Astrocyte (in vitro differentiated cells and primary cell): ENCODE results near the gene TNFRSF18. TPM values are rescaled to one million over a fixed set of nuclear protein-coding genes. Genes with fewer than 3 reads are reported as not detected.

Source experiments
- DNase-seq: peaks from one replicate; pipeline ENCODE4 v3.0.0-alpha.2; 2010; ENCODE audit warnings: low read depth
- FAIRE-seq: peaks from 2 replicates; lab custom pipeline; 2011; peaks lifted over from hg19 to GRCh38; lab: Jason Lieb, UNC
- H2AFZ ChIP-seq: 2 replicates; pipeline ENCODE4 v1.6.0; 2012; ENCODE audit warnings: low read depth, low read length, inconsistent platforms
- H3K27ac ChIP-seq: 2 replicates; pipeline ENCODE4 v1.5.1; 2011; ENCODE audit warnings: low read depth, low read length, inconsistent platforms
- H3K27me3 ChIP-seq: 2 replicates; pipeline ENCODE4 v1.6.0; 2011; ENCODE audit warnings: low read length, inconsistent platforms; ENCODE audit not compliant: insufficient read depth
- H3K36me3 ChIP-seq: 2 replicates; pipeline ENCODE4 v1.5.1; 2011; ENCODE audit warnings: low read length, inconsistent platforms; ENCODE audit not compliant: insufficient read depth
- H3K4me1 ChIP-seq: 2 replicates; pipeline ENCODE4 v1.5.1; 2011; ENCODE audit warnings: low read length, inconsistent platforms; ENCODE audit not compliant: insufficient read depth
- H3K4me2 ChIP-seq: 2 replicates; pipeline ENCODE4 v1.6.0; 2012; ENCODE audit warnings: low read length, inconsistent platforms
- H3K4me3 ChIP-seq: 2 replicates; pipeline ENCODE4 v1.5.1; 2011; ENCODE audit warnings: low read depth, mild to moderate bottlenecking, low read length, inconsistent platforms; ENCODE audit not compliant: insufficient read depth
- H3K79me2 ChIP-seq: 2 replicates; pipeline ENCODE4 v1.6.0; 2012; ENCODE audit warnings: mild to moderate bottlenecking, low read length, inconsistent platforms; ENCODE audit not compliant: insufficient read depth
- H3K9ac ChIP-seq: 2 replicates; pipeline ENCODE4 v1.6.0; 2012; ENCODE audit warnings: mild to moderate bottlenecking, low read length, inconsistent platforms
- H3K9me3 ChIP-seq: 2 replicates; pipeline ENCODE4 v1.5.1; 2012; ENCODE audit warnings: low read depth, mild to moderate bottlenecking, low read length, inconsistent platforms; ENCODE audit not compliant: insufficient read depth
- H4K20me1 ChIP-seq: 2 replicates; pipeline ENCODE4 v1.6.0; 2012; ENCODE audit warnings: low read length, inconsistent platforms; ENCODE audit not compliant: insufficient read depth
- H3K27ac Mint-ChIP-seq: one replicate; pipeline ENCODE4 v1.8.0; 2021; ENCODE audit warnings: mild to moderate bottlenecking, mixed read lengths; ENCODE audit not compliant: unreplicated experiment
- H3K27me3 Mint-ChIP-seq: one replicate; pipeline ENCODE4 v1.8.0; 2021; ENCODE audit warnings: low read depth, mixed read lengths; ENCODE audit not compliant: unreplicated experiment
- H3K36me3 Mint-ChIP-seq: one replicate; pipeline ENCODE4 v1.8.0; 2021; ENCODE audit warnings: low read depth, mixed read lengths; ENCODE audit not compliant: unreplicated experiment
- H3K4me1 Mint-ChIP-seq: one replicate; pipeline ENCODE4 v1.8.0; 2021; ENCODE audit warnings: low read depth, mixed read lengths; ENCODE audit not compliant: unreplicated experiment
- H3K4me3 Mint-ChIP-seq: one replicate; pipeline ENCODE4 v1.8.0; 2021; ENCODE audit warnings: mild to moderate bottlenecking, moderate library complexity, mixed read lengths; ENCODE audit not compliant: unreplicated experiment
- H3K9me3 Mint-ChIP-seq: one replicate; pipeline ENCODE4 v1.8.0; 2021; ENCODE audit warnings: mild to moderate bottlenecking, mixed read lengths; ENCODE audit not compliant: unreplicated experiment
- CTCF ChIP-seq: IDR thresholded peaks from 2 replicates; pipeline ENCODE4 v1.5.1; 2011; ENCODE audit warnings: low read depth, mild to moderate bottlenecking, inconsistent platforms, low read length, moderate library complexity; ENCODE audit not compliant: insufficient read depth
- EZH2 ChIP-seq: IDR thresholded peaks from 2 replicates; pipeline ENCODE4 v1.6.1; 2012; ENCODE audit warnings: mild to moderate bottlenecking, low read length, inconsistent platforms; ENCODE audit not compliant: insufficient read depth
- total RNA-seq: library from RNA; stranded (reverse); gene quantifications from 2 replicates; pipeline ENCODE4 v1.2.1, GENCODE V29; 2021

Gene TNFRSF18
- total RNA-seq, 1 donor from 2014 or later: 0.66 TPM

DNA sequence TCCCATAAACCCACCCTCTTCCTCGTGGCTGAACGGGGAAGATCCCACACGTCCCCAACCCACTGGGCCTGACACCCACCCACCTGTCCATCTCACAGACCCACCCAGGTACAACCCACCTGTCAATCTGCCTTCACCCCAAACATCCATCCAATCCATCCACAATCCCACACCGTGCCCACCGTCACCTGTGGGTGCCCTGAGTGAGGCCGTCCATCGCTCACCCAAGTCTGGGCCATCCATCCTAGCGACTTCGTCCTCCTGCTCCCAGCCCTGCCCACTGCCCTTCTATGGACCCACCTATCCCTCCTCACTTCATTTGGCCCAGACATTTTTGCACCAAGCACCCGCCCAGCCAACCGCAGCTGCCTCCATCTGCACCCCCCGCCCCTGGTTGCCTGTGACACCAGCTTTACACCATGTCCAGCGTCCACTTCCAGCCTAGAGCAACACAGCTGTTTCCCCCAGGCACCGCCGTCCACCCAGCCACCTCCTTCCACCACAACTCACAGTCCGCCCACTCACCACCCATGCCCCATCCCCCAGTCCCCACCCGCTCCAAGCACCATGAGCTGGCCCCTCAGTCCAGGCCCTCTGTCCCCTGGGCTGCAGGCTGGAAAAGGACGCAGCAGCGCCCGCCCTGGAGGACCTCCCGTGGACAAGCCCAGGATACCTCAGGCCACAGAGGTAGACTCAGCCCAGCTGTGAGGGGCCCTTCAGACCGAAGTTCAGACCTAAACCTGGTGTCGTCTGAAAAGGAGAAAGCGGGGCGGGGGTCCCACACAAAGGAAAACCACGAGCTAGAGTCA lies 25.1 kb downstream of the TNFRSF18 start:
- Mint-ChIP-seq H3K27ac (no peak overlapping the region), H3K4me1 (peaks cover 7% of the 10 kb centered on the region), H3K4me3 (no peak overlapping the region), H3K9me3 (no peaks in the 10 kb centered on the region), H3K36me3 (no peaks in the 10 kb centered on the region), H3K27me3 (peaks cover 15% of the 10 kb centered on the region)
- Histone ChIP-seq H3K36me3 (no peaks in the 10 kb centered on the region), H3K4me1 (no peaks in the 10 kb centered on the region), H3K4me3 (no peak overlapping the region), H3K27me3 (peaks cover 10% of the 10 kb centered on the region), H3K79me2 (no peaks in the 10 kb centered on the region), H2AFZ (no peak overlapping the region), H4K20me1 (no peaks in the 10 kb centered on the region), H3K4me2 (no peak overlapping the region), H3K9ac (no peak overlapping the region), H3K9me3 (no peaks in the 10 kb centered on the region), H3K27ac (no peak overlapping the region)
- TF ChIP-seq CTCF (no peak), EZH2 (no peak)
- FAIRE-seq: no peak
- no peak for DNase-seq

- no peak for TF ChIP-seq EZH2
- TF ChIP-seq CTCF: no peak
Measured at GRCh38 chr1:1179983-1180861, 26.2 kb downstream of the TNFRSF18 start.

More at GRCh38 chr1:1179983-1180861, 26.2 kb downstream of the TNFRSF18 start:
- no peak overlapping the region for H2AFZ ChIP-seq
- Mint-ChIP-seq H3K27ac (no peak overlapping the region), H3K27me3 (peaks cover 25% of the 10 kb centered on the region), H3K4me1 (peaks cover 7% of the 10 kb centered on the region), H3K4me3 (no peak overlapping the region), H3K36me3 (no peaks in the 10 kb centered on the region), H3K9me3 (no peaks in the 10 kb centered on the region)
- H3K4me3 ChIP-seq: no peak overlapping the region
- DNase-seq (no peak), FAIRE-seq (no peak)
- no peaks in the 10 kb centered on the region for H3K9me3 ChIP-seq
- no peaks in the 10 kb centered on the region for H3K36me3 ChIP-seq
- no peaks in the 10 kb centered on the region for H3K79me2 ChIP-seq
- H4K20me1 ChIP-seq: no peaks in the 10 kb centered on the region
- H3K9ac ChIP-seq: no peak overlapping the region
- H3K27ac ChIP-seq: no peak overlapping the region
- H3K4me2 ChIP-seq: no peak overlapping the region
- H3K27me3 ChIP-seq: peaks cover 17% of the 10 kb centered on the region
- no peaks in the 10 kb centered on the region for H3K4me1 ChIP-seq
